HG03066 (cell line): ENCODE results near the gene HACE1.
"Not testable (repeated sequence)": the region's sequence is repeated elsewhere in the genome, so short reads cannot be mapped to it uniquely, and the experiment has no call there.

Experiments used
- ATAC-seq: cut with Tn5 transposase; IDR thresholded peaks from one replicate; pipeline ENCODE4 v1.9.1; 2021; ENCODE audit warnings: low read depth; ENCODE audit not compliant: unreplicated experiment

HACE1 gene

GRCh38 chr6:104859225-104860146, at the start of gene HACE1:
TSS of gene HACE1 (minus strand) at chr6:104859919. CDS start at chr6:104859642, 277 bp downstream.
- ATAC-seq: peak; percentile 97

- no peak for ATAC-seq
These were observed 49.3 kb upstream of the HACE1 start for GRCh38 chr6:104908888-104909525.

GRCh38 chr6:104908031-104908887, 48.5 kb upstream of the HACE1 start:
- no peak for ATAC-seq

- ATAC-seq: not testable (repeated sequence)
These were observed 39.2 kb upstream of the HACE1 start for GRCh38 chr6:104898893-104899292.

- no peak for ATAC-seq
These were observed 37.2 kb upstream of the HACE1 start for GRCh38 chr6:104896914-104897313.

DNA sequence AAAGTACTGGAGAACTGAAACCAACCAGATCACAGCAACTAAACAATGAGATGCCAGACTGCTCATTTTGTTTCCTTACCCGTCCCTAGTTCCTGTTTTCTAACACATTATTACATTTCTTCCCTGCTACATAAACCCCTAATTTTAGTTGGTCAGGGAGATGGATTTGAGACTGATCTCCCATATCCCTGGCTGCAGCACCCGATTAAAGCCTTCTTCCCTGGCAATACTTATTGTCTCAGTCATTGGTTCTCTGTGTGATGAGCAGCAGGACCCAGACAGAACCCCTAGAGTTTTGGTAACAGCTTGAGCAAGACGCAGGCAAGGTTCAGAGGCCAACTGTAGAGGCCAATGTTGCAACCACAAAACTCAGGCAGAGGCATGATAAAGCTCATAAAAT, 28.3 kb upstream of the HACE1 start:
- ATAC-seq: no peak

GRCh38 chr6:104887350-104887749, 27.6 kb upstream of the HACE1 start:
- ATAC-seq: no peak

DNA sequence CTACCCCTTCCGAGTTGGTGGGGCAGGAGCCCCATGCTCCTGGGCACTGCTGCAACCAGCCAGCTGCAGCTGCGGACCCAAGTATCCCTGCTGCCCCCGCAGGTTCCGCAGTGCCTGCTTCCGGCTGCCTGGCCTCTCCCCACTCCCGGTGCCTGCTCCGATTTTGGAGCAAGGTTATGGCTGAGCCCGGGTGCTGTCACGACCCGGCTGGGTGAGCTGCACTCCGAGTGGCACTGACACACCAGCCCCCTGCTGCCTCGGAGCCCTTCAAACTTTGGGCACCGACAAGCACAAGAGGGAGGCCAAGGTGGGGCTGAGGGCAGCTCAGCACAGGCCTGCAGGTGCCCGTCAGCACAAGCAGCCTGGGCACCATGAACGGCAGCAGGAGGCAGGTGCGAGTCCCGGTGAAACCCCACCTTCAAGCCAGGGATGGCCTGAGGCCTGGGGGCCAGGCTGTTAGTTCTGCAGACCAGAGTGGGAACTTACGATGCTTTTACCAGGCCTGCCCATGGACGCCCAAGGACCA, 25.9 kb upstream of the HACE1 start:
- ATAC-seq: no peak

DNA sequence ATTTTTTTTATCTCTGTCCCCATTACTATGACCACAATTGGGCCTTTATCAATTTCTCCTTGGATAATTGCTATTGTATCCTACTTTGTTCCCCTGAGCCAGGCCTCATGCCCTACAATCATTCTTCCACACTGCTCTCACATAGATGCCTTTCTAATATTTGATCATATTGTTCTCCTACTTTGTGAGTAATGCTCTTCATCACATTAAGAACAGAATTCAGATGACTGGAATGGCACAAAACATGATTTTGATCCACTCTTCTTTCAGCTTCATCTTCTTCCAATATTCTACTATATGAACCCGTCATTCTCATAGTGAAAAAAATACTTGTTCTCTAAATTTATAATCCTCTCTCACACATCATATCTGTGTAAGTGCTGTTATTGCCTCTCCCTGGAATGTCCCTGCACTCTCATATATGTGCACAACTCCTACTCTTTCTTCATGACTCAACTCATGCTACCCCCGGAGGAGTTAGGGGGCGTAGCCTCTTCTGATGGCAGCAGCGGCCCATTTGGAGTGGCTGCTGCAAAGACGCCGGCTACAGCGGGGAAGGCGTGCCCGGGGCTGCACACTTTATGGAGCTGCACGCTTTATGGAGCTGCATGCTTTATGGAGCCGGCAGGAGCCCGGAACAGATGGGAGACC, 25.3 kb upstream of the HACE1 start:
- ATAC-seq: no peak

DNA sequence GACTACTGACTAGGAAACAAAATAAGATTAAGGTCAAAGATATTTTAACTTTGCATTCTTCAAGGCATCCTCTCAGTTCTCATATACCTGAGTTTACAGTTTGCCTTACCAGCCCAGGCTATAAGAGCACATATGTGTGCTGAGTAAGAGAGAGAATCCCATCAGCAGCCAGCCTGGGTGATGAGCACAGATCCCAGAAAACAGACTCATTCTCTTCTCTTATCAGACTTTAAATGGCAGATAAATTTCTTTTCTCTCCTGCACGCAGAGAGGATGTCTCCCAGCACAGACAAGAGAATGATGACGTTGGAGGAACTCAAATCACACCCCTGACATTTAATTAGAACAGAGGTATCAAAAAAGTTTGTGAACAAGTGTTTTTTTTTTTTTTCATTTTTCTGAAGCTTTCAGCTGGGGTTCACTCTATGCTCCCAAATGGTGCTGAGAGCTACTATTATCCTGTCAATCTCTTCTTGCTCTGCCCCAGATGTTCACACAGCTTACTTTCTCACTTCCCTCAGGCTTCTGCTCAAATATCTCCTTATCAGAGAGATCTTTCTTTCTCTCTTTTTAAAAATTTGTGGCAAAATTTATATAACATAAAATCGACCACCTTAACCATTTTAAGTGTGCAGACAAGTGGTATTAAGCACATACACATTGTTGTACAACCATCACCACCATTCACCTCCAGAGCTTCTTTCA, 22.4 kb upstream of the HACE1 start:
- no peak for ATAC-seq

DNA sequence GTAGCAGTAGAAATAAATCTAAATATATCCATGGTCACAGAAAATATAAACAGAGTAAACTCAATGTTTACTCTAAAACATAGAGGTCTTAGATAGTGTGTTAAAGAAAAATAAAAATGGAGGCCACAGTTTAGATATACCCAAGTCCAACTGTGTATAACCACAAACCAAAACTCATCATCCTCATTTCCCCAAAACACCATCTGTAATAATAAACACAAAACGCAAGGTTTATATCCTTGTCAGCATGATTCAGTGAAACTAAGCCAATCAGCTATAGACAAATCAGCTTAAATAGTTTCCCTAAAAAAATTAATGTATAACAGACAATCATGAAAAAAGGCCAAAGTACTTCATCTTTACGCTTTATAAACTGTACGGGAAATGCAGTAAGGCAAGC, 2.7 kb upstream of the HACE1 start:
- ATAC-seq: no peak

DNA sequence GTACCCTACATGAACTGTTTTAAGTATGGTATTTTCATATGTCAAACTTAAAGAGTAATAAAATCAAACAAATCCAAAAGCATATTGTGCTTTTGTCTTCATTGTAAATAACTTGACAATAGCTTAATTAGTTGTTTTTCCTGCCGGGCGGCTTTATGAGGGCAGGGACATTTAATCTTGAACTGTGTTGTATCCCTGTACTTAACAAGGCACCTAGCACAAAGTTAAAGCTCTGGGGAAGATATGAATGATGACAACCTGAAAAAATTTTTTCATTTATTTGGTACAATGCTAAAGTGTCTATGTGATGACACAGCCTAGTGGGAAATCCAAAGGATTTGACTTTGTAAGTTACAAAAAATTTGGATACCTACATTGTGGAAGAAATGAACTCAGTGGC, 502 bp upstream of the HACE1 start:
- no peak for ATAC-seq

DNA sequence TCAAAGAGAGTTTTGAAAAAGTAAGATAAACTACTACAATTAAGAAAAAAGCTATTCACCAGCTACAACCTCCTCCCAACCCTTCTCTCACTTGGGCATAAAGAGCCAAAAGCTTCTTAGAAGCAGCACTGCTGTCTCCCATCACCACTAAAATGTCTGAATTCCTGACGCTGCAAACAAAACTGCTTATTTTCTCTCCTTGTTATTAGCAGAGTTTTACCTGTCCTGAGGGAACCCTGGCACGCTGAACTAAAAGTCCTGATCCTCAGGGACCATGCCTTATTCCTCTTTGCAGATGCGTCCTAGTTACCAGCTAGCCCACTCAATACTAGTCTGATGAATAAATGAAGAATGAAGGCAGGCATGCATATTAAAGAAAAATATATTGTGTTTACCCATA, 1.1 kb downstream of the HACE1 start:
- no peak for ATAC-seq

DNA sequence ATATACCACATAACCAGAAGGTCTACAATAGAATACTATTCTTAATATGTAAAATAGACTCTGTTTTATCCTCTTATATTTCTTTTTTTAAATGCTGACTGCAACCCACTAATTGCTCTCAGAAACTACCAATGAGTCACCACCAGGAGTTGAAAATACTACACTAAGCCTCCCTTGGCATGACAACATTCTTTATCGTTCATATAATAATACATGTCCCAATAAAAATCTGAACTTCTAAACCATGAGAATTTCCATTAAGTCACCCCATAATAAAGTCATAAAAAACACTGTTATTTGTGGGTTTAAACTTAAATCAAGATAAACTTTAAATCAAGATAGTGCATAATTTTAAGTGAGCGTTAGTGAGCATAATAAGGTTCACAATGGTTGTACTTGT, 4.2 kb downstream of the HACE1 start:
- no peak for ATAC-seq

- not testable (repeated sequence) for ATAC-seq
These were observed 12.0 kb downstream of the HACE1 start for GRCh38 chr6:104847721-104848120.

GRCh38 chr6:104843229-104843628, 16.5 kb downstream of the HACE1 start:
- no peak for ATAC-seq

- no peak for ATAC-seq
These were observed 22.6 kb downstream of the HACE1 start for GRCh38 chr6:104837158-104837557.

GRCh38 chr6:104836479-104837020, 23.2 kb downstream of the HACE1 start:
- ATAC-seq: not testable (repeated sequence)

- no peak for ATAC-seq
These were observed 23.9 kb downstream of the HACE1 start for GRCh38 chr6:104835782-104836181.
